Naive thymus-derived CD4-positive, alpha-beta T cell (primary cell): ENCODE measurements around the gene IL1RAPL1. TPM values are rescaled to one million over a fixed set of nuclear protein-coding genes. Genes with fewer than 3 reads are reported as not detected.

Experiments
- ATAC-seq: fragments of 150-1000 bp; cut with Tn5 transposase; 2 replicates; pipeline ENCODE4 v1.10.0; 2021; ENCODE audit warnings: mild to moderate bottlenecking, moderate library complexity
- CTCF ChIA-PET: fragments of 350-600 bp; sonication (Branson Sonifier 250); formaldehyde crosslinking; loops from one replicate; lab custom pipeline; 2021; ENCODE audit warnings: antibody characterized with exemption; lab: Charles Lee
- POLR2A ChIA-PET: fragments of 350-600 bp; sonication (Branson Sonifier 250); formaldehyde crosslinking; loops from one replicate; lab custom pipeline; 2021; ENCODE audit warnings: antibody characterized with exemption, inconsistent platforms; lab: Charles Lee
- DNase-seq, 9 donors: peaks; one replicate each; pipeline versions ENCODE4 v3.0.0 to v3.0.0-alpha.2; 2020 to 2022; ENCODE audit warnings: mixed read lengths in 1 of 9
- H3K27ac ChIP-seq: one replicate; pipeline ENCODE4 v1.7.0; 2013; ENCODE audit warnings: mild to moderate bottlenecking, low read depth, low read length, moderate library complexity
- H3K27me3 ChIP-seq, 2 donors: one replicate each; pipeline ENCODE4 v1.7.0; 2013; ENCODE audit warnings: low read length in 2 of 2, mild to moderate bottlenecking in 2 of 2, moderate library complexity in 2 of 2; ENCODE audit not compliant: control insufficient read depth in 2 of 2, insufficient read depth in 2 of 2
- H3K36me3 ChIP-seq, 3 experiments: 1 replicate in 2 of 3; 2 replicates in 1 of 3; pipeline ENCODE4 v1.7.0; 2013; ENCODE audit warnings: low read length in 3 of 3, mild to moderate bottlenecking in 3 of 3, moderate library complexity in 1 of 3; ENCODE audit not compliant: insufficient read depth in 3 of 3, control insufficient read depth in 2 of 3
- H3K4me1 ChIP-seq, 2 donors: one replicate each; pipeline ENCODE4 v1.7.0; 2013; ENCODE audit warnings: low read length in 2 of 2, mild to moderate bottlenecking in 2 of 2, moderate library complexity in 1 of 2; ENCODE audit not compliant: control insufficient read depth in 2 of 2, insufficient read depth in 2 of 2
- H3K4me3 ChIP-seq: 2 replicates; pipeline ENCODE4 v1.7.0; 2013; ENCODE audit warnings: mild to moderate bottlenecking, low read length
- H3K9me3 ChIP-seq, 3 experiments: 1 replicate in 2 of 3; 2 replicates in 1 of 3; pipeline ENCODE4 v1.7.0; 2013; ENCODE audit warnings: low read length in 3 of 3; ENCODE audit not compliant: control insufficient read depth in 2 of 3
- H3K27ac Mint-ChIP-seq, 9 donors: one replicate each; pipeline ENCODE4 v1.8.0; 2020 to 2022; ENCODE audit warnings: mixed read lengths in 9 of 9, mild to moderate bottlenecking in 8 of 9, moderate library complexity in 5 of 9, inconsistent platforms in 2 of 9
- H3K27me3 Mint-ChIP-seq, 5 donors: one replicate each; pipeline ENCODE4 v1.8.0; 2021 to 2022; ENCODE audit warnings: mixed read lengths in 5 of 5, mild to moderate bottlenecking in 1 of 5
- H3K36me3 Mint-ChIP-seq, 5 donors: one replicate each; pipeline ENCODE4 v1.8.0; 2020 to 2022; ENCODE audit warnings: mixed read lengths in 5 of 5, mild to moderate bottlenecking in 3 of 5, inconsistent platforms in 1 of 5
- H3K4me1 Mint-ChIP-seq, 7 donors: one replicate each; pipeline ENCODE4 v1.8.0; 2020 to 2022; ENCODE audit warnings: mixed read lengths in 7 of 7, mild to moderate bottlenecking in 3 of 7, inconsistent platforms in 1 of 7
- H3K4me3 Mint-ChIP-seq, 10 donors: one replicate each; pipeline ENCODE4 v1.8.0; 2020 to 2022; ENCODE audit warnings: mild to moderate bottlenecking in 10 of 10, mixed read lengths in 10 of 10, moderate library complexity in 6 of 10, inconsistent platforms in 2 of 10
- H3K9me3 Mint-ChIP-seq, 11 donors: one replicate each; pipeline ENCODE4 v1.8.0; 2020 to 2022; ENCODE audit warnings: mixed read lengths in 11 of 11, mild to moderate bottlenecking in 4 of 11, inconsistent platforms in 1 of 11, moderate library complexity in 1 of 11
- intact Hi-C, 2 donors: fragments of 100-400 bp; cut with micrococcal nuclease; formaldehyde crosslinking; loops; one replicate each; pipeline ENCODE4 v1.15.1; 2023
- polyA plus RNA-seq, 2 donors: library from polyadenylated mRNA; unstranded; fragments of 300-500 nt; fragmentation: Illumina TruSeq; gene quantifications; one replicate each; pipeline ENCODE4 v1.2.3, GENCODE V29; 2021
- total RNA-seq, 6 experiments: library from RNA in 5 of 6; stranded (reverse) in 5 of 6; gene quantifications; 1 replicate in 5 of 6; 2 replicates in 1 of 6; pipeline ENCODE4 v1.2.3 and lab custom pipeline; 2021 to 2026

The IL1RAPL1 gene
- total and polyA plus RNA-seq, 7 experiments from 2014 or later, result not detected

DNA sequence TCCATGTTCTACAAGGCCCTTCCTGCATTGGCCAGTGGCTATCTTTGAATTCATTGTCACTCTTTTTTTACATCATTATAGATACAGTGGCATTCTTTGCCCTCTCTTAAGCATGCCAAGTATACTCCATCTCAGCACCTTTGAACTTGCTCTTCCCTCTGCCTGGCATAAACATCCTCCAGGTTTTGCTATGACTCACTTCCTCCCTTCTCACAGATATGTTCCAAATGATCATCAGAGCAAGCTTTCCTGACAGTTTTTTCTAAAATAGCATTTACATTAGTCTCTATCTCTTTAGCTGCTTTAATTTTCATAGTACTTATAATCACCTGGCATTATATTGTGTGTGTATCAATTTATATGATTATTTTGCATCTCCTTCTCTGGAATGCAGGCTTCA lies 1074.9 kb downstream of the IL1RAPL1 start:
- no peak overlapping the region for H3K27ac Mint-ChIP-seq
- no peak overlapping the region for H3K4me3 Mint-ChIP-seq
- no peaks in the 10 kb centered on the region for H3K36me3 Mint-ChIP-seq
- H3K9me3 Mint-ChIP-seq, result peaks cover 0 to 9% (median 0%) of the 10 kb centered on the region in 11 donors
- Histone ChIP-seq H3K9me3 (no peaks in the 10 kb centered on the region), H3K36me3 (no peaks in the 10 kb centered on the region), H3K4me3 (no peak overlapping the region), H3K27me3 (no peaks in the 10 kb centered on the region), H3K4me1 (no peaks in the 10 kb centered on the region), H3K27ac (no peak overlapping the region)
- POLR2A ChIA-PET, result no interaction called here
- DNase-seq (no peak), ATAC-seq (no peak)
- no peaks in the 10 kb centered on the region for H3K4me1 Mint-ChIP-seq
- intact Hi-C loops, result no loop called here
- H3K27me3 Mint-ChIP-seq, result no peaks in the 10 kb centered on the region
- CTCF ChIA-PET, result no interaction called here

DNA sequence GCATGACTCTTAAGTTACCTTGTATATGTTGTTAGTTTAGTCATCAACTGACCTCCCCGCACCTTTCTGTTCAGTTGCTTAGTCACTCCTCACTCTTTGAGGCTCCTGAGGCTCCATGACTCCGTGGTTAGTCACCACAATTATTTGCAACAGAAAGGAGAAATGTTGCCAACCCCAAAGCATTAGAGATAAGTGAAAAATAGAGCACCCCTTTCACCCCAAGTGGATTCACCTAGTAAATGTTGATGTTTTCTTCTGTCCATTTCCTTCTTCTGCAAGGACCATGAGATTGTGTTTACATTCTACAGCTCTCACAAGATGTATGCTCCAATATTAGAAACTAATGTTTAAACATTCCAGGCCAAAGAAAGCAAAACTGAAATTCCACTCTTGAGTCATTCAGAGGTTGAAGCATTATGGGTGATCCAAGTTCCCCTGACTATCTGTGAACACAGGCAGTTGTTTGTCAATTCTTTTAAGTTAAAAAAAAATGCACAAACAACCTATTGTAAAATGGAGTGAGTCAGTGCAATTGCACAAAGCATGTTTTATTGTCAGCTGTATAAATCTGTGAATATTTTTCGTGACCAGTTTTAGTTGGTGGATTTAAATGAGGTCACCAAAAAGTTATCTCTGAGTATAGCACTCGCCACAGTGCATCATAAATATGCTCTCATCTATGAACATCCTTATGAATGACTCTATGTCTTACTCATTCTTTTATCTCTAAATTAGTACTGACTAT lies 1075.7 kb downstream of the IL1RAPL1 start:
- intact Hi-C loops, result no loop called here
- Histone ChIP-seq H3K27me3 (no peaks in the 10 kb centered on the region), H3K4me3 (no peak overlapping the region), H3K4me1 (no peaks in the 10 kb centered on the region), H3K36me3 (no peaks in the 10 kb centered on the region), H3K9me3 (no peaks in the 10 kb centered on the region), H3K27ac (no peak overlapping the region)
- Mint-ChIP-seq H3K4me3 (no peak overlapping the region), H3K27ac (no peak overlapping the region), H3K9me3 (peaks cover 0 to 9% (median 0%) of the 10 kb centered on the region in 11 donors), H3K27me3 (no peaks in the 10 kb centered on the region), H3K4me1 (no peaks in the 10 kb centered on the region), H3K36me3 (no peaks in the 10 kb centered on the region)
- ChIA-PET POLR2A (no interaction called here), CTCF (no interaction called here)
- ATAC-seq, result no peak
- no peak for DNase-seq

DNA sequence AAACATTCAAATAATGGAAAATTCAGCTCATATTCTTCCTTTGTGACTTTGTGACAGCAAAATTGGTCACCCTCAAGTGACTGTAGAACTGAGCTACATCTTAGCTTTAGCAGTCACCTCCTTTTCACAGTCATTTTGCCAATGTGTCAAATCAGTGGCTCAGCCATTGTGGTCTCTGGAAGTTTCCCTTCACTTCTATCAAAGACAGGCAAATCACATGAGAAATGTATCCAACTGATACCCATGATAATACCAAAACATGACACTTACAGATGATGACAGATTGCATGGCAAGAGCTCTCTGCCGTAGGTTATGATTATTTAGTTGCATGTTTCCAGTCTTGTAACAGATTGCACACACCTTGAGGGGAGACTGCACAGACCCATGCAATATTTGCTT lies 1078.3 kb downstream of the IL1RAPL1 start:
- DNase-seq (no peak), ATAC-seq (no peak)
- H3K27me3 ChIP-seq, result no peaks in the 10 kb centered on the region
- H3K9me3 ChIP-seq, result no peaks in the 10 kb centered on the region
- ChIA-PET POLR2A (no interaction called here), CTCF (no interaction called here)
- Mint-ChIP-seq H3K4me3 (no peak overlapping the region), H3K36me3 (no peaks in the 10 kb centered on the region), H3K27ac (no peak overlapping the region), H3K4me1 (no peaks in the 10 kb centered on the region), H3K9me3 (peaks cover 0 to 9% (median 0%) of the 10 kb centered on the region in 11 donors), H3K27me3 (no peaks in the 10 kb centered on the region)
- H3K27ac ChIP-seq, result no peak overlapping the region
- no peak overlapping the region for H3K4me3 ChIP-seq
- intact Hi-C loops, result no loop called here
- no peaks in the 10 kb centered on the region for H3K4me1 ChIP-seq
- H3K36me3 ChIP-seq, result no peaks in the 10 kb centered on the region

DNA sequence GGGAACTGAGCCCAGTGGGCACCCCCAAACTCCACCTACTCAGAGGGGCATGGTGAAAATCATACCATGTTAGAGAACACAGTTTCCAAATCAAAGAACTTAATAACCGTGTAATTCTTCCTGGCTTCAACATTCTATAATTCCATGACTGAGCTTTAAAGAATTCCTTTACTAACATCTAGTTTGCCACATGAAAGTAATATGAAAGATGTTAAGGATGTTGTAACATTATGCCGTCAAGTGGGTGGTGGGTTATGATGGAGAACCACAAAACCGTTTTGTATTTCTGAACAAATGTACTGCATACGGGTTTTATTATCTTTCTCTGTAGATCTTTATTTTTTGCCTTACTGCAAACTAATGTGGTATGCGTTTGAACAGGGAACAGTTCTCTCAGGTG lies 1079.1 kb downstream of the IL1RAPL1 start:
- Mint-ChIP-seq H3K4me3 (no peak overlapping the region), H3K4me1 (no peaks in the 10 kb centered on the region), H3K27ac (no peak overlapping the region), H3K9me3 (peaks cover 0 to 9% (median 0%) of the 10 kb centered on the region in 11 donors), H3K27me3 (no peaks in the 10 kb centered on the region), H3K36me3 (no peaks in the 10 kb centered on the region)
- H3K27me3 ChIP-seq, result no peaks in the 10 kb centered on the region
- DNase-seq (no peak), ATAC-seq (no peak)
- H3K27ac ChIP-seq, result no peak overlapping the region
- no peak overlapping the region for H3K4me3 ChIP-seq
- ChIA-PET CTCF (no interaction called here), POLR2A (no interaction called here)
- intact Hi-C loops, result no loop called here
- H3K4me1 ChIP-seq, result no peaks in the 10 kb centered on the region
- no peaks in the 10 kb centered on the region for H3K36me3 ChIP-seq
- no peaks in the 10 kb centered on the region for H3K9me3 ChIP-seq

DNA sequence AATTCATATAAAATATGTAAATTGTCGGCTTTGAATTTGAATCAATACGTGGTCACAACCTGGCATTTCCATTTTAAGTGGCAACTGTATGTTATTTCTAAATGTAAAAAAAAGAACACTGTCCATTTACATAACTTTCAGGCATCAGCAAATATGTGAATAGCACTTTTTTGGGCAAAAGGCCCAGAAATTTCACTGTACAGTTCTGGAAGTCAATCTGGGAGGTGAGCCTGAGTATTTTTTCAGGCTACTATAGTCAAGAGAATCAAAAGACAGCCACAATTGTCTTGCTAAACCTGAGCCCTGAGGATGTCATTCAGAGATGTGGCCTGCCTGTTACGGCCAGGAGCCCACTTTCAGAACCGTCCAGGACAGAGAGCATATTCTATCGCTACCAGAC lies 1084.2 kb downstream of the IL1RAPL1 start:
- H3K27me3 Mint-ChIP-seq, result no peaks in the 10 kb centered on the region
- POLR2A ChIA-PET, result no interaction called here
- H3K4me1 ChIP-seq, result no peaks in the 10 kb centered on the region
- DNase-seq, result no peak
- no peaks in the 10 kb centered on the region for H3K36me3 ChIP-seq
- no peak for ATAC-seq
- H3K27ac Mint-ChIP-seq, result no peak overlapping the region
- H3K27me3 ChIP-seq, result no peaks in the 10 kb centered on the region
- no peaks in the 10 kb centered on the region for H3K4me1 Mint-ChIP-seq
- H3K27ac ChIP-seq, result no peak overlapping the region
- H3K9me3 Mint-ChIP-seq, result peaks cover 0 to 4% (median 0%) of the 10 kb centered on the region in 11 donors
- H3K36me3 Mint-ChIP-seq, result no peaks in the 10 kb centered on the region
- no peak overlapping the region for H3K4me3 ChIP-seq
- H3K4me3 Mint-ChIP-seq, result no peak overlapping the region
- intact Hi-C loops, result no loop called here
- H3K9me3 ChIP-seq, result no peaks in the 10 kb centered on the region
- CTCF ChIA-PET, result no interaction called here

DNA sequence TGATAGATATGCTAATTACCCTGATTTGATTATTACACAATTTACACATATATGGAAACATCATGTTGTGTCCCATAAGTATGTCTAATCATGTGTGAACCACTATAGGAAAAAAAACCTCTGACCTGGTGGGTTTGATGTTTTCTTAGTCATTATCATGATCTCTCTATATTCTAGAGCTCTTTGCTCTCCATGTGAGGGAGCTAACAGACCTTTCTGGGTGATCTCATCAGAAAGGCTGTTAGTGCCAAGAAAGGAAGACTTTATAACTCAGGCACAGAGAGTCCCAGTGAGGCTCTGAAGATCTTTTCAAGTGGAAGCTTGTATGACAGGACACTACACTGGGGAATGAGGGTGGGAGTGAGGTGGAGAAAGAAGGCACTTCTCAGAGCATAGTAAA lies 1100.4 kb downstream of the IL1RAPL1 start:
- H3K4me1 ChIP-seq, result no peaks in the 10 kb centered on the region
- no peak for DNase-seq
- no peak for ATAC-seq
- H3K27ac ChIP-seq, result no peak overlapping the region
- no peak overlapping the region for H3K4me3 ChIP-seq
- intact Hi-C loops, result no loop called here
- H3K4me3 Mint-ChIP-seq, result no peak overlapping the region
- H3K27me3 Mint-ChIP-seq, result no peaks in the 10 kb centered on the region
- H3K36me3 Mint-ChIP-seq, result no peaks in the 10 kb centered on the region
- no peaks in the 10 kb centered on the region for H3K27me3 ChIP-seq
- POLR2A ChIA-PET, result no interaction called here
- no peaks in the 10 kb centered on the region for H3K36me3 ChIP-seq
- no peaks in the 10 kb centered on the region for H3K4me1 Mint-ChIP-seq
- no peak overlapping the region for H3K27ac Mint-ChIP-seq
- H3K9me3 Mint-ChIP-seq, result peaks cover 0 to 5% (median 2%) of the 10 kb centered on the region in 11 donors
- H3K9me3 ChIP-seq, result no peaks in the 10 kb centered on the region
- CTCF ChIA-PET, result no interaction called here

DNA sequence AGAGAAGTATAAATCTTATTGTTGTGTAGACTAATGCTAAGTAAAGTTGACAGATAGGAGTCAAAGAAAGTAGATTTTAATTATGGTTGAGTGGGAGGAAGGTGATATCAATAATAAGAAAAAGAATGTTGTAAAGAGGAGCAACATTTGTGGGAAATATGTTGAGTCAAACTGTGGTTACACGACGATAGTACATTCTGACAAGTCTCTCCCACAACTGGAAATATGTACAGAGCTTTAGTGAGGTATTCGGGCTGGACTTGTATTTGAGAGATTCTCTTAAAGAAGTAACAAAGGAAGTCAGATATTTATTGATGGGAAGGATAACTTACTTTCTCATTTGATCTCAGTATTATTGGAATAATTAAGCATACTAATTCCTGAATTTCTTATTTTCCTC lies 1102.8 kb downstream of the IL1RAPL1 start:
- H3K27me3 Mint-ChIP-seq, result no peaks in the 10 kb centered on the region
- no peaks in the 10 kb centered on the region for H3K9me3 ChIP-seq
- H3K27me3 ChIP-seq, result no peaks in the 10 kb centered on the region
- peaks cover 0 to 5% (median 2%) of the 10 kb centered on the region in 11 donors for H3K9me3 Mint-ChIP-seq
- ChIA-PET CTCF (no interaction called here), POLR2A (no interaction called here)
- H3K36me3 ChIP-seq, result no peaks in the 10 kb centered on the region
- no peaks in the 10 kb centered on the region for H3K4me1 Mint-ChIP-seq
- no peak for ATAC-seq
- intact Hi-C loops, result no loop called here
- no peak for DNase-seq
- H3K36me3 Mint-ChIP-seq, result no peaks in the 10 kb centered on the region
- no peak overlapping the region for H3K4me3 Mint-ChIP-seq
- no peaks in the 10 kb centered on the region for H3K4me1 ChIP-seq
- H3K27ac Mint-ChIP-seq, result no peak overlapping the region
- no peak overlapping the region for H3K4me3 ChIP-seq
- H3K27ac ChIP-seq, result no peak overlapping the region
